ENCODE measurements around the gene EHD4.

GRCh38 chr15:41881920-41882688 lies 90.3 kb downstream of the EHD4 start:
- TF ChIP-seq POLR2AphosphoS5 (IDR thresholded peaks at IDR 0.05; ENCODE audit: low read depth, low read length) (no peak), TAF1 (IDR thresholded peaks at IDR 0.05; ENCODE audit: borderline replicate concordance, insufficient read depth, low read length) (no peak)

Data from PFSK-1 (cell line).